ENCODE measurements around the gene EME1.

The EME1 gene

DNA sequence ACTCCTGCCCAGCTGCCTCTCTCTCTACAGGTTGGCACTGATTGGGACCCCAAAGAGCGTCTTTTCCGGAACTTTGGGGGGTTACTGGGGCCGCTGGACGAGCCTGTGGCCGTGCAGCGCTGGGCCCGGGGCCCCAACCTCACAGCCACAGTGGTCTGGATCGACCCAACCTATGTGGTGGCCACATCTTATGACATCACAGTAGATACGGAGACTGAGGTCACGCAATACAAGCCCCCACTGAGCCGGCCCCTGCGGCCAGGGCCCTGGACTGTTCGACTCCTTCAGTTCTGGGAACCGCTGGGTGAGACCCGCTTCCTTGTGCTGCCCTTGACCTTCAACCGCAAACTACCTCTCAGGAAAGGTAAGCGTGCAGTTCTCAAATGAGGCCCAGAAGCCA is 14.9 kb upstream of the EME1 start:
- H3K27ac ChIP-seq (ENCODE audit: low read depth, low read length), result no peak overlapping the region
- H3K27me3 ChIP-seq (ENCODE audit: insufficient read depth, low read length), result no peaks in the 10 kb centered on the region
- peaks cover 8% of the 10 kb centered on the region for H3K4me1 ChIP-seq (ENCODE audit: insufficient read depth, low read length)
- H3K4me3 ChIP-seq (ENCODE audit: low read length), result no peak overlapping the region
- H3K9ac ChIP-seq (ENCODE audit: low read depth, low read length), result no peak overlapping the region
- WGBS, result 96% methylated on average over 17 of the region's 17 CpGs
- H3K36me3 ChIP-seq (ENCODE audit: insufficient read depth, low read length), result peaks cover 63% of the 10 kb centered on the region
- H3K9me3 ChIP-seq (ENCODE audit: insufficient read depth, low read depth, low read length), result no peaks in the 10 kb centered on the region

DNA sequence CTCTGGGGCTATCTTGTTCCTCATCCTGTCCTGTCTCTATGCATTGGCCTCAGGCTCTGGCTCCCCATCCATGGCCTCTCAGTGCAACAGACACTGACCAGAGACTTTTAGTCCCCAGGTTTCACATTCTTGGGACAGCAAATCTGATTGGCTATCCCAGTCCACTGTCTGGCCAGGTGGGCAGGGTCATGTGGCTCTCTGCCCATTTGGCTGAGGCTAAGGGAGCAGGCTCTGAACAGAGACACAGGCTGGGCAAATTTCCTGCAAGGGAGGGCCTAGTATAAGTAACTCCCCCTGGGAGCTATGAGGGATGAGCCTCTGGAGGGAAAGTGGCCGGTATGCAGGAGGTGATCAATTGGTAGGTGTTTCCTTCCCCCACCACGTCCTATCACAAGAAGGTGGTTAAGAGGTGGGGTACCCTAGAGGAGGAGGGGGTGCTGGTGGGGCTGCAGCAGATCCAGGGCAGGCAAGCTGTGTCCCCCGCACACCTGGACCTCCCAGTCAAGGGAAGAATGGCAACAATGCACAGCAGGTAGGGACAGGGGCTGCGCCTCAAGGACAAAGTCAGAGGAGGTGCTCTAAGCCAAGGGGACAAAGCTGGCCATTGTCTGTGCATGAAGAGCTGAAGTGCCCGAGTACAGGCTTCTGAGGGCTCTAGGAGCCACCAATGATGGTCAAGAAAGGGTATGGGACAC is 13.9 kb upstream of the EME1 start:
- 90% methylated on average over 5 of the region's 5 CpGs for WGBS
- no peak overlapping the region for H3K27ac ChIP-seq (ENCODE audit: low read depth, low read length)
- no peaks in the 10 kb centered on the region for H3K9me3 ChIP-seq (ENCODE audit: insufficient read depth, low read depth, low read length)
- H3K27me3 ChIP-seq (ENCODE audit: insufficient read depth, low read length), result no peaks in the 10 kb centered on the region
- no peak overlapping the region for H3K9ac ChIP-seq (ENCODE audit: low read depth, low read length)
- H3K36me3 ChIP-seq (ENCODE audit: insufficient read depth, low read length), result peaks cover 59% of the 10 kb centered on the region
- H3K4me1 ChIP-seq (ENCODE audit: insufficient read depth, low read length), result peaks cover 12% of the 10 kb centered on the region
- no peak overlapping the region for H3K4me3 ChIP-seq (ENCODE audit: low read length)

DNA sequence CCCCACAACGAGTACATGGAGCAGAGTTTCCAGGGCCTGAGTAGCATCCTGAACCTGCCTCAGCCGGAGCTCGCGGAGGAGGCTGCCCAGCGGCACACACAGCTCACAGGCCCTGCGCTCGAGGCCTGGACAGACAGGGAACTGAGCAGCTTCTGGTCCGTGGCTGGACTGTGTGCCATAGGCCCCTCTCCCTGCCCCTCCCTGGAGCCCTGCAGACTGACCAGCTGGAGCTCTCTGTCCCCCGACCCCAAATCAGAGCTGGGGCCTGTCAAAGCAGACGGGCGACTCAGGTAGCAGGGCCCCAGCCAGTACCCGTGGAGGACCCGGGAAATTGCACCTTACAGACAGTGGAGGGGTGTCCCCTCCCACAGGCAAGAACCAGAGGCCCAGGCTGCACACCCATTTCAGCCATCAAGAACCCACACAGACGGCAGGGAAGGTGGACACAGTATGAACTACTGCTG is 13.0 kb upstream of the EME1 start:
- peaks cover 50% of the 10 kb centered on the region for H3K36me3 ChIP-seq (ENCODE audit: insufficient read depth, low read length)
- no peak overlapping the region for H3K4me3 ChIP-seq (ENCODE audit: low read length)
- no peaks in the 10 kb centered on the region for H3K27me3 ChIP-seq (ENCODE audit: insufficient read depth, low read length)
- H3K27ac ChIP-seq (ENCODE audit: low read depth, low read length), result no peak overlapping the region
- H3K4me1 ChIP-seq (ENCODE audit: insufficient read depth, low read length), result peaks cover 15% of the 10 kb centered on the region
- no peaks in the 10 kb centered on the region for H3K9me3 ChIP-seq (ENCODE audit: insufficient read depth, low read depth, low read length)
- H3K9ac ChIP-seq (ENCODE audit: low read depth, low read length), result no peak overlapping the region
- 94% methylated on average over 14 of the region's 14 CpGs for WGBS

- peaks cover 48% of the 10 kb centered on the region for H3K36me3 ChIP-seq (ENCODE audit: insufficient read depth, low read length)
- no peak overlapping the region for H3K4me3 ChIP-seq (ENCODE audit: low read length)
- 88% methylated on average over 8 of the region's 11 CpGs for WGBS
- no peaks in the 10 kb centered on the region for H3K9me3 ChIP-seq (ENCODE audit: insufficient read depth, low read depth, low read length)
- H3K9ac ChIP-seq (ENCODE audit: low read depth, low read length), result no peak overlapping the region
- H3K27me3 ChIP-seq (ENCODE audit: insufficient read depth, low read length), result no peaks in the 10 kb centered on the region
- peaks cover 20% of the 10 kb centered on the region for H3K4me1 ChIP-seq (ENCODE audit: insufficient read depth, low read length)
- H3K27ac ChIP-seq (ENCODE audit: low read depth, low read length), result no peak overlapping the region
Measured at GRCh38 chr17:50360486-50361115, 12.4 kb upstream of the EME1 start.

DNA sequence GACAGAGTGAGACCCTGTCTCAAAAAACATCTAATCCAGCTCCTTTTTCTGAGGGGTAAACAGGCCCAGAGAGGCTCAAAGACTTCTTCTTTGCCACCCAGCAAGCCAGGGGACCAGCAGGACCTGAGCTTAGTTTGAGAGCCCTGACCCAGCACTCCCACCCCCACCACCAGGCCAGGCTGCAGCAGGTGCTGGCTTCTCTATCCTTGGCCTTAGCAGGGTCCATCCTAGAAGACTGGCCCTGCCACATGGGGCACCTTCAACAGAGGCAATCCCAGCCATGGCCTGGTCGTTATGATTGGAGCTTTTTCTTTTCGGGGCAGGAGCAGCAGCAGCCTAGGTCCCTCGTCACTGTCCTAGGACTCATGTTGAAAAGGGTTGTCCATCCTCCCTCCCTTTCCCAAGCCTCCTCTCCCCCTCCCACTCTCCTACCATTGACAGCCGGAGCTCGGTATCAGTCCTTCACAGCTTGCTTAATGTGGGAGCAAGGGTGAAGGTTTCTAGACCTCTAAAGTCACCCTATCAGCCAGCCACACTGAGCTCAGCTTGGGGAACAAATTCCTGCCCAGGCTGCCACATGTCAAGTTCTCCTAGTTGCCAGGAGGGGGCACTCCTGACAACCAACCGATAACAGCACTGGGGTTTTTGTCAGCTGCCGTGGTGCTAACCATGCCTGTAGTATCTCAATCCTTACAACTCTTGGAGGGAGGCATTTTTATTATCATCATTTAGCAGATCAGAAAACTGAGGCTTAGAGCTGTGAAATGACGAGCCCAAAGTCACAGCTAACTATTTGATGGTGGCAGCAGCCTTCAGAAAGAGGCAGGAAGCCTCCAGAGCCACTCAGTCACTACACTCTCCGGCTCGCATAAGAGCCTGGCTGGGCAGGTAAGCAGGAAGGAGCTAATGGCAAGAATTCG is 11.2 kb upstream of the EME1 start:
- H3K27me3 ChIP-seq (ENCODE audit: insufficient read depth, low read length), result no peaks in the 10 kb centered on the region
- H3K9ac ChIP-seq (ENCODE audit: low read depth, low read length), result no peak overlapping the region
- peaks cover 20% of the 10 kb centered on the region for H3K4me1 ChIP-seq (ENCODE audit: insufficient read depth, low read length)
- peaks cover 44% of the 10 kb centered on the region for H3K36me3 ChIP-seq (ENCODE audit: insufficient read depth, low read length)
- H3K9me3 ChIP-seq (ENCODE audit: insufficient read depth, low read depth, low read length), result no peaks in the 10 kb centered on the region
- no peak overlapping the region for H3K4me3 ChIP-seq (ENCODE audit: low read length)
- WGBS, result 43% methylated on average over 11 of the region's 11 CpGs
- H3K27ac ChIP-seq (ENCODE audit: low read depth, low read length), result no peak overlapping the region

- Histone ChIP-seq H3K27me3 (ENCODE audit: insufficient read depth, low read length) (no peaks in the 10 kb centered on the region), H3K36me3 (ENCODE audit: insufficient read depth, low read length) (peaks cover 47% of the 10 kb centered on the region), H3K9me3 (ENCODE audit: insufficient read depth, low read depth, low read length) (no peaks in the 10 kb centered on the region), H3K4me1 (ENCODE audit: insufficient read depth, low read length) (peaks cover 20% of the 10 kb centered on the region), H3K4me3 (ENCODE audit: low read length) (no peak overlapping the region), H3K27ac (ENCODE audit: low read depth, low read length) (no peak overlapping the region), H3K9ac (ENCODE audit: low read depth, low read length) (no peak overlapping the region)
- 93% methylated on average over 6 of the region's 7 CpGs for WGBS
Measured at GRCh38 chr17:50362661-50363060, 10.4 kb upstream of the EME1 start.

DNA sequence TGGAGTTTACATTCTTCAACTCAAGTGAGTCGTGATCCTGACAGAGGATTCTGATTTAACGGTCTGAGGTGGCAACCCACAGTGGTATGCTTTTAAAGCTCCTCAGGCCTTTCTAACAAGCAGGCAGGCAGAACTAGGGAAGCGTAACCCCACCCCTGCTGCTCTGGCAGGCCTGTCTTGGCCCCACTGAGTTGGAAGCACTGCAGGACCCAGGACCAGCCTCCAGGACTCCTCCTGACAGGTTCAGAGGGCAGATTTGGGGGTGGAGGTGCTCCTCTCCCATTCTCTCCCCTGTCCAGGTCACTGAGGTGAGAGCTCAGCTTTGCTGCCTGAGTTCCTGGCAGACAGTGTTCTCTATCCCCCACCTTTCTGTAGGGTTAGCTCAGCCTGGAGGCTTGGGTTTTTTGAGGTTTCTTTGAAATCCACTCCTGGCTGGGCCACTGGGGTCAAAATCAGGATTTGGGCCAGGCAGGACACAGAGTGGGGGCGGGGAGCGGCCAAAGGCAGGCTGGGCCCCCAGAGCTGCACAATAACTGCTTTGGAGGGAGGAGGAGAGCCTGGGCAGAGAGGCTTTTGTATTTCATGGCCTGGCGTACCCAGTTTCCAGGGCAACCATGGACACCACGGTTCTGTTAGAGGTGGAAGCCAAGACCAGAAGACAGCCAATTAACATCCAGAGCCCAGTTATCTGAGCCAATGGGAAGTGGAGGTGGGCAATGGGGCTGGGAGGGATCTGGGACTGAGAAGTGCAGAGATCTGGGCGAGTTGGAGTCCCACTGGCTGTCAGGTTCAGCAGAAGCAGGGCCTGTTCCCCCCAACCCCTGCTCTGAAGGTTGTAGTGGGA is 9.6 kb upstream of the EME1 start:
- peak overlapping the region; percentile 73 for H3K27ac ChIP-seq (ENCODE audit: low read depth, low read length)
- H3K9ac ChIP-seq (ENCODE audit: low read depth, low read length), result no peak overlapping the region
- H3K4me1 ChIP-seq (ENCODE audit: insufficient read depth, low read length), result peaks cover 20% of the 10 kb centered on the region
- peaks cover 47% of the 10 kb centered on the region for H3K36me3 ChIP-seq (ENCODE audit: insufficient read depth, low read length)
- WGBS, result 18% methylated on average over 8 of the region's 8 CpGs
- no peaks in the 10 kb centered on the region for H3K9me3 ChIP-seq (ENCODE audit: insufficient read depth, low read depth, low read length)
- no peaks in the 10 kb centered on the region for H3K27me3 ChIP-seq (ENCODE audit: insufficient read depth, low read length)
- H3K4me3 ChIP-seq (ENCODE audit: low read length), result no peak overlapping the region

GRCh38 chr17:50364061-50364458 is 9.0 kb upstream of the EME1 start:
- Histone ChIP-seq H3K27me3 (ENCODE audit: insufficient read depth, low read length) (no peaks in the 10 kb centered on the region), H3K36me3 (ENCODE audit: insufficient read depth, low read length) (peaks cover 47% of the 10 kb centered on the region), H3K27ac (ENCODE audit: low read depth, low read length) (no peak overlapping the region; the same call in 1 of the 2 replicates), H3K9ac (ENCODE audit: low read depth, low read length) (no peak overlapping the region), H3K4me3 (ENCODE audit: low read length) (no peak overlapping the region), H3K9me3 (ENCODE audit: insufficient read depth, low read depth, low read length) (no peaks in the 10 kb centered on the region), H3K4me1 (ENCODE audit: insufficient read depth, low read length) (peaks cover 20% of the 10 kb centered on the region)
- 69% methylated on average over 4 of the region's 4 CpGs for WGBS

GRCh38 chr17:50364715-50365114 is 8.3 kb upstream of the EME1 start:
- no peak overlapping the region for H3K9ac ChIP-seq (ENCODE audit: low read depth, low read length)
- WGBS, result 63% methylated on average over 9 of the region's 9 CpGs
- peak overlapping the region; percentile 12; the same call in 1 of the 2 replicates for H3K27ac ChIP-seq (ENCODE audit: low read depth, low read length)

GRCh38 chr17:50365165-50365564 is 7.9 kb upstream of the EME1 start:
- Histone ChIP-seq H3K27ac (ENCODE audit: low read depth, low read length) (peak overlapping the region; percentile 12; the same call in 1 of the 2 replicates), H3K36me3 (ENCODE audit: insufficient read depth, low read length) (peaks cover 47% of the 10 kb centered on the region), H3K9ac (ENCODE audit: low read depth, low read length) (no peak overlapping the region), H3K9me3 (ENCODE audit: insufficient read depth, low read depth, low read length) (no peaks in the 10 kb centered on the region), H3K4me1 (ENCODE audit: insufficient read depth, low read length) (peaks cover 20% of the 10 kb centered on the region), H3K27me3 (ENCODE audit: insufficient read depth, low read length) (no peaks in the 10 kb centered on the region), H3K4me3 (ENCODE audit: low read length) (no peak overlapping the region)
- 66% methylated on average over 2 of the region's 2 CpGs for WGBS

More at GRCh38 chr17:50364715-50365114, 8.3 kb upstream of the EME1 start:
- Histone ChIP-seq H3K4me3 (ENCODE audit: low read length) (no peak overlapping the region), H3K4me1 (ENCODE audit: insufficient read depth, low read length) (peaks cover 20% of the 10 kb centered on the region), H3K9me3 (ENCODE audit: insufficient read depth, low read depth, low read length) (no peaks in the 10 kb centered on the region), H3K36me3 (ENCODE audit: insufficient read depth, low read length) (peaks cover 47% of the 10 kb centered on the region), H3K27me3 (ENCODE audit: insufficient read depth, low read length) (no peaks in the 10 kb centered on the region)
